Caki2 (cell line): Measurements from ENCODE around the gene PRICKLE2. TPM values are rescaled to one million over a fixed set of nuclear protein-coding genes. Genes with fewer than 3 reads are reported as not detected.

Source experiments
- DNase-seq: peaks from one replicate; pipeline ENCODE4 v3.0.0-alpha.2; 2015; ENCODE audit warnings: low read depth
- in situ Hi-C: cut with HindIII; loops from 2 replicates; pipeline ENCODE4 v1.10.0; 2016; ENCODE audit warnings: low sequenced_read_pairs, low pct_unique_long_range_greater_than_20kb, mixed read lengths
- total RNA-seq: library from RNA; depleted of rRNA; stranded (reverse); fragments of >200 nt; shearing (Covaris generic); gene quantifications from 2 replicates; pipeline ENCODE4 v1.2.3, GENCODE V29; 2014; ENCODE audit warnings: low replicate concordance

PRICKLE2 gene
- total RNA-seq, 1 experiment from 2014 or later, result 0.24 TPM

DNA sequence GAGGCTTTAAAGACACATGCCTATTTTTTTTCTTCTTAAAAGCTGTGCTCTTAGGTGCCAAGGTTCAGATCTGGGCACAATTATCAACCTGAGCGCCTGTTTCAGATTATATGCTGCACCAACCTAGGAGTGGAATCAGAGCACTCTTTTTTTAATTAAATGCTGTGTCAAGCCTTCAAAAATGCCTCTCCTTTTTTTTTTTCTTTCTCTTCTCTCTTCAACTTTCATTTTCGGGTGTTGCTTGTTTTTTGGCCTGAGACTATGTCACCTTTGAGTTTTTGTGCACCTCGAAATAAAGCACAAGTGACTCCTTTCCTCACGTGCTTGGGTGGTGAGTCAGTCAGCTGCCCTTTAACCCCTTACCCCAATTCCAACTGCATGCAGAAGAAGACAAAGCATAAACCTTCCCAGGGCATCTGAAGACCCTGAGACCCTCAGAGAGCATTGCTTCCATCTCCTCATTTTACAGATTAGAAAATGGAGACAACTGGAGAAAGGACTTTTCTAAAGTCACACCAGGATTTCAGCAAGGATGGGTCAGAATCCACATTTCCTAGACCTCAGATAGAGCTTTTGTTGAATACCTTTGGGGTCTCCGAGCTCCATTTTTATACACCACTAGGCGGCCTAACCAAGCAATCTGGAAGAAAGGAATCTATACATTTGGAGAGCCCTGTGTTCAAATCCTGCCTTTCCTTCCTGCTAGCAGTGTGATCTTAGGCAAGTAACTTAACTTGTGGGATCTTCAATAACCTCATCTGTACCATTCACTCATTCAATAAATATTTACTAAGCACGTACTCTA is 631 bp upstream of the PRICKLE2 start:
- DNase-seq, result no peak
- in situ Hi-C loops, result no loop called here

DNA sequence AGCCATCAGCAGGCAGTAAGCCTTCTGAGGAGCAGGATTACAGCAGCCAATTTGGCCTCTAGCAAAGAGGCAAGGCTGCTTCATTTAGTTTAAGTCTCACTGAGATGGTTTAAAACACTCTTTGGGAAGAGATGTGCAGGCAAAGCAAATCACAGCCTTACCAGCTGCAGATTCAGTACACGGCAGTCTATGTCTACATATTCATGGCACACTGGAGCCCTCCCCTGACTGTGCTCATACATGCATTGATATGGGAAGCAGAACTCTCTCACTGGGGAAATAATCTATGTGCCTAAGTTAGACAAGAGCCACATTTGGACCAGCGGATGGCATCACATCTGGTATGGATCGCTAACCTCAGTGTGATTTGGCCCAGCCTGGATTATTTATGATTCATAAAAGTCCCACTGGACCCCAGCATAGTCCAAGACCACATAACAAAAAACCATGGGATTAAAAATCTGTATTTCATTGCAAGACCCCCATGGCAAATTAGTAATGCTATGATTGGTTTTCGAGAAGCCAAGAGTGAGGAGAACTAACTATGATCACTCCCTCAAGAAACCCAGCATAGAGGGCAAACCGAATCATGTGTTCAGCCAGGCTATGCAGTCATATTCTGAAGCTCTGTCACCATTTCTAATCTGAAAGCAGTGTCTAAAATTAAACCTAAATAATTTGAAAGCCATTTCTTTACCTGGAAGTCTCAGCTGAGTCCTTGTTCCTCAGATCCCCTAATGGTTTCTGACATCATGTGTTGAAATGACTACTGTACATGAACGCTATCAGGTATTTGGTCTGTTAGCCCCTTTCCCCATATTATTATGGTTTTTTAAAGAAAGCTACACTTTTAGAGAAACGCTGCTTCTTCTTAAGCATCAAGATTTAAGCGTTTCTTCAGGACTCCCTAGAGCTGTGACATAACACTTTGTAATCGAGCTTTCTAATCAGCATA is 1.2 kb downstream of the PRICKLE2 start:
- no peak for DNase-seq
- in situ Hi-C loops, result no loop called here

DNA sequence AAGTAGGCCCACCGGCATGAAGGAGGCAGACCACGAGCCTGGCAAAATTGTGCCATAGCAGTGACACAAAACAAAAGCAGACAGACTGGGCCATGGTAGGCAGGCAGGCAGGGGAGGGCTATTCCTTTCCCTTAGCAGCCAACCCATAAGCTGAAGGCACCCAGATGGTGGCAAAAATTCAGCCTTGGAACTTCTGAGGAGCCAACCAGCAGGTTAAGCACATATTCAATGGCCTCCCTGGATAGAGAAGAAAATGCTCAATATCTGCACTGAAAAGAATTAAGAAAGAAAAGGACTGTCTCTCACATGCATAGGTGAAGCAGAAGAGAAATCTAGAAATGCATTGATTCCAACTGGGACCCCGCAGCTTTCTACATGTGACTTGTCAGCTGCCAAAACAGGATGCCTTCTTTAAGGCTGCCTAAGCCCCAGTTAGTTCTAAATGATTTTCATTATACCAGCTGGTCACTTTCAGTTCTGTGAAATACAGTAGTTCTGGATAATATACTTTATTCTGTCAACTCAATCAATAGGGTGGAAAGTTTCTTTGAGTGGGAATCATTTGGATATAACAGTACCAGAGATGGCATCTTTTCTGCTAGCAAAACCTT is 2.7 kb downstream of the PRICKLE2 start:
- in situ Hi-C loops, result no loop called here
- no peak for DNase-seq

DNA sequence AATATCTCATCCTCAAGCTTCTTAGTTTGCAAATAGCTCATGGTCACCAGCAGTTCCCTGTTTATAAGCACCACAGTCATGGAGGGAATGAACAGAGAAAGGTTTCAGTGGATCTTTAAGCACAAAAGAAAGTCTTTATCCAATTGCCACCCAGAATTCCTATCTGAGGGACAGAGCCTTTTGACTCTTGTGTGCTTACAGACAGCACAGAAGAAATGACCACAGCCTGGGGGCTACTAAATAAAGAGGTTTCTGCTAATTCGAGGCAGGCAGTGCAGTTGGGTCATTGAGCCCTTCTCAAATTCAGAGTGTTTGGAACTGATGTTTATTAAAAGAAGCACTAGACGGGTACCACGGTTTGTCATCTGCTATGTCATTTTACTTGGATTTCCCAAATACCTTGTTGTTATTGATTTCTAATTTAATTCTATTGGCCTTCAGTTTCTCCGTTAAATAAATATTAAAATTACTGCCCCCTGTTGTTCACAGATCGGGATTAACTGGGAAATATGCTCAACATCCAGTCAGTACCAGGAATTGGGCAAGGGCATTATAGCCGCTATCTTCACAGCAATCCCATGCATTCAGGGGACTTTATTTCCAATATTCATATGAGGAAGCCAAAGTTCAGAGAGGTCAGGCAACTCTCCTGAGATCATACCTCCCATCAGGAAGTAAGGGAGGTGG is 3.6 kb downstream of the PRICKLE2 start:
- in situ Hi-C loops, result no loop called here

DNA sequence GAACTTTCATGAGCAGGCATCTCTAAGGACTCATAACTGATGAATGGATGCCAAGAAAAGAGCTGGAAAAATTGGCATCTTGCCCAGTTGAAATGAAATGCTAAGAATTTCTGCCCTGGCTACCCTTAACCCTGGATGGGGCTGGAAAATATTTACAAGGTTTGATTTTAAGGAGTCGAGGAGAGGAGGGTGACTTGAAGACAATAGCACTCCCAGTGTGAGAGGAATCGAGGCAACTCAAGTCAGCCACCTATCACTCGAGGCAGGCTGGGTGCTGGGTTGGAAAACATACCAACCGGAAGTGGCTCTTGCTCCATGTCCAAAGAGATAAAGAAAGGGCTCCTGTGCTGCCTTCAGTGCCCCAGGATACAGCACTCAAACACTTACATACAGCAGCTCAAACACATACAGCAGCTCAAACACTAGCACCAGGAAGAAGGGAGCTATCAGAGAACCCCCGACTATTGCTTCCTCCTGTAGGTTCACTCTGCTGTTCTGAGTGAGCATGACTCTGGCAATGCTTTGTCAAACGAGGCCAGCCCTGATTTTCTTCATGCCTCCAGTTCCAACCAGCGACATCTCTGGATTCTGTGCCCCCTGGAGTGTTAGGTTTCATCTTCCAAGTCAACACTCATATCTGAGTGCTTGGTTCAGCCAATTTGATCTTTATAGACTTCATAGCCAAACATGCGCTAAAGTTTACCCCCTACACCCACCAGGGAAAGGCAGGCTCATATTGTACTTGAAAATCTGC is 4.9 kb downstream of the PRICKLE2 start:
- DNase-seq, result peak; percentile 24
- in situ Hi-C loops, result no loop called here

More for the DNA sequence above, 3.6 kb downstream of the PRICKLE2 start:
- DNase-seq, result no peak

DNA sequence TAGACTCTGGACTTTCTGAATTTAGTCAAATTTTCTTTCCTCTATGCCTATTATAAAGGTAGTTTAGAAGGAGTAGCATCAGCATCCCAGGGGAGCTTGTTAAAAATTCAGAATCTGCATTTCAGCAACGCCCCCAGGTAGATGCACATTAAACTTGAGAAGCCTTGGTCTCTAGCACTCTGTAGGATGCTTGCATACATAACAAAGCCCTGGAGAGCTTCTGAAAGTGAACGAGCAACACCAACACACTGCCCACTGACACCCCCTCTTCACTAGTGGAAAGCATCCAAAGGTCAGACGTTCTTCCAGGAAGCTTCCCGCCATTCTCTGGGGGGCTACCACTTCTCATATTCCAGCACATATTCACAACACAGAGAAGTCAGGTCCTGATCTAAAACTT is 6.5 kb downstream of the PRICKLE2 start:
- in situ Hi-C loops, result no loop called here
- no peak for DNase-seq

DNA sequence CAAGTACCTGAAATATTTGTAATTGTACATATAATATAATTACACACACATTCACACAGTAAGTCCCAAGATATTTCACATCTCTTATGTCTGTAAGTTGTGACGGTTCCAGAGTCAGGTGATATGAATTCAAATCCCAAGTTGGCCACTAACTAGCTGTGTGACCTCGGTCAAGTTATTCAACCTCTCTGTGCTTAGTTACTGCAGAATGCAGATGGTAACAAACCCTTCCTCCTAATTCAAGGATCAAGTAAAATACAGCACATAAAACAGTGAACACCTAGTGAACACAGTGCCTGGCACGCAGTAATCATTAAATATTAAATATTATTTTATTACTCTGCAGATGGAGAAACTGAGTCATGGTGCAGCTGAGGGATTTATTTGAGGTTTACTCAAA is 6.9 kb downstream of the PRICKLE2 start:
- in situ Hi-C loops, result no loop called here
- no peak for DNase-seq

DNA sequence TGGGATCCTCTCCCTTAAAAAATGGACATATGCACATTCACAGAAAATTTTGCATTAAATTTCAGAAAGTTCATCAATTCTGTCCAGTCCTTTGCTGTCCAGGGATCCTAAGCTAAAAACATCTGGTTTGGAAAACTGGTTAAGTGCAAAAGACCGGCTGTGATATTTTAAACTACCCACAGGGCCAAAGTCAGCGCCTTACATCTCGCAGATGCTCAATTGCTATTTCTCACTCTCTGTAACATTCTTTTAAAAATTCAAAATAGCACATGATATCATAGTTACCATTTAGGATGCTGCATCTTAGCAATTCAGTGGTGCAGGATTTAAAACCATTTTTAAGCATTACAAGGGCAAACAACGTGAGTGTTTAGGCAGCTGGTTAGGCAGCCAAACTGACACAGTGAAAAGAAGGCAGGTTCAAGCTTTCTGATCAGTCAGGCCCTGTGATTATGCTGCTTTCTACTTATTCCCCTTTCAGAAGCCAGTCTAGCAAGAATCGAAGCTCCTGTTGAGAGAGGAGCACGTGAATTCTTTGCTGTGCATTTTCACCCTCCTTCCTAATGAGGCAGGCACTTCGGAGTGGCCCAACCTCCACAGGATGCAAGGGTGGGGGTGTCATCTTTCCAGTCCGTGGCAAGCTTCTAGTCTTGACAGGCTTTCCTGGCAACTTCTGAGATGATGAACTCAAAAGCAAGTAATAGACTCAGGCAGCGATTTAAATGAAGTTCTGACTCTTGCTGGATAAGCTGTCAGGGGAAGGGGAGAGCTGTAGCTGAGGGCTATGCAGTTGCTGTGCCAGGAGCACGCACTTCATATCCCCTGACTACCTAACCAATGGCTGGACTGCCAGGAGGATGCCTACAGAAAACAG is 8.8 kb downstream of the PRICKLE2 start:
- DNase-seq, result no peak
- in situ Hi-C loops, result no loop called here

DNA sequence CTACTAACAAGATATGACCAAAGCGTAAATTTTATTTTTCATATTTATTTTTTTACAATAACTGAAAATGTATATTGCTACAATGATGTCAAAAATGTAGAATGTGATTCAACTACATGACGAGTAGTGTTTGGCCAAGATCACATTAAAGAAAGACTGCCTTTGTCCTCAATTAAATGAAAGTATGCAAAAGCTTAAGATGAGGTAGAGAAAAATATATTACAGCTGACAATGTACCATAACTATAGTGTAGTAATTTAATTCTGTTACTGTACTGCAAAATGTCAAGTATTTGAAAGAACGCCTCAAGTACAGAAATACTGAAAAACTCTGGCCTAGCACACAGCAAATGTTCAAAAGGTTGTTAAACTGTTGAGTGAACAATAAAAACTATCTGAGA is 9.7 kb downstream of the PRICKLE2 start:
- no peak for DNase-seq
- in situ Hi-C loops, result no loop called here

DNA sequence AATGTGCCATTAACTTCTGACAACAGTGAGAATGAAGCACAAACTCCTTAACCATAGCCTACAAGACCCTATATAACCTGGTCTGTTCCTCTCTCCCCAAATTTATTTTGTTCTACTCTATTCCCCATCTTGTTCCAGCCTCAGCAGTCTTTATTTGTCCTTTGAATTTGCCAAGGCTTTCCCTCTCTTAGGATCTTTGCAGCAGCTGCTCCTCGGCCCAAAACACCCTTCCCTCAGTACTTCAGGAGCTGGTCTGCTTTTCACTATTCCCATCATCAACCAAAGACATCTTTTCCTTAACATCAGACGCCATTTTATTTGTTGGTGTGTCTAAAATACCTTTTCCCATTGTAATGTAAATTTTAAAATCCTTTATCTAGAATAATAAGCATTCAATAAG is 10.2 kb downstream of the PRICKLE2 start:
- in situ Hi-C loops, result no loop called here
- no peak for DNase-seq

DNA sequence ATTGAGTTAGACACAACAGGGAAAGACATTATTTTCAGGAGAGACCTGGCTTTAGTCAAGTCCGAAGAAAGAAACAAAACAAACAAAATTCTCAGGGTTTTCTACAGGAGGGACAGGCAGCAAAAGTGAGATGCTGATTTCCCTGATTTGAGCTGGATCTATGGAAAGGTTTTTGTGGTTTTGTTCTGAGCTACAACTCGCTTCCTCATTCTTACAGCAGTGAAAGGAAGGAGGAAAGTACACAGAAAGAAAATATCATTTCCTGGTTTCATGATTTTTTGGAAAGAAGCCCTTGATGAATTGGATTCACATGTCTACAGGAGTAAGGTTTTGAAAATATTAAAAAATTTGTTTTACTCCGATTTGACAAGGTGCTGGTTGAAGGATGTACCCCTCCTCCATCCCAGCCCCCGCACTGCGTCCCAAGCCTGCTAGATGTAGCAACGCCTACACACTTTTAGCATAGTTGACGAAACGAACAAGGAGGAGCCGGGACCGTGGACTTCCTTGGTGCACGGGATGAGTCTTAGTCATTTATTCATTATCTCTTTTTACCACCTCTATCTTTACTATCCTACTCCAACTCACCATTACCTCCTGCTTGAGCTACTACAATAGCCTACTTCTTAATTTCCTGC is 10.8 kb downstream of the PRICKLE2 start:
- in situ Hi-C loops, result no loop called here
- DNase-seq, result no peak

DNA sequence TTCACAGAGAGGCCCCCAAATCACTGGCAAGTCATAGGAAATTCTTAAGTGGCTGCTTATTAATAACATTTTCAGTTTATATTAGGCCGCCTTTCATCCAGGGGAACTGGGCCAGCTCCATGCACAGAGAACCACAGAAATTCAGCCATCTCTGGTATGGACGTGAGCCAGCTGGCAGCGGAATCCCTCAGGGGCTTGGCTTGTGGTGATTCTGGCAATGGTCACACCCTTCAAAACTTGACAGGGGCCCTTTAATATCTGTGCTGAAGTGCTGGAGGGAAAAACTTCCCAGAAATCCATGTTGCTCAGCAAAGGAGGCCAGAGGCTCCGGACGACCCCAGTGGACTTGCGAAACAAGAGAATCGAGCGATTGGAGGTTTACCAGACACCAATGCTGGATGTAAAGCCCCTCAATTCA is 11.3 kb downstream of the PRICKLE2 start:
- in situ Hi-C loops, result no loop called here
- DNase-seq, result no peak

DNA sequence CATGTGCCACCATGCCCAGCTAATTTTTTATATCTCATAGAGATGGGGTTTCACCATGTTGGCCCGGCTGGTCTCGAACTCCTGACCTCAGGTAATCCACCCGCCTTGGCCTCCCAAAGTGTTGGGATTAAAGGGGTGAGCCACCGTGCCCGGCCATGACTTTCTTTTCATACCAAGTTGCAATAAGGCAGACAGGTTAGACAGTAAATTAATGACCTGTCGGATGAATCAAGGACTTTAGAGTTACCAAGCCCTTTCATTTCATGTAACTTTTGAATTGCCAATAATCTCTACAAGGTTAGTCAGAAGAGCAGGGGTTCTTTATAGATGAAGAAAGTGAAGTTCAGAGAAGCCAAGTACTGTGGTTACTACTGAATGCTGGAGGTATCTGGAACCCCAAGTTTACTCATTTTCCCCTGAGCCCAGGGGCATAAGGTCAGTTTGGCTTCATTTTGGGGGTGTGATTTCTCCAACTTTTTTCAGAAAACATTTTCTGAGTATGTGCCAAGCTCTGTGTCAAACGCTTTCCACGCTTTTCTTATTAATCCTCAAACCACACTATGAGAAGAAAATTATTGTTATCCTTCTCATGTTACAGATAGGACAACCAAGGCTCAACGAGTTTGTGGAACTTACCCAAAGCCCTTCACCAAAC is 11.9 kb downstream of the PRICKLE2 start:
- no peak for DNase-seq
- in situ Hi-C loops, result no loop called here

DNA sequence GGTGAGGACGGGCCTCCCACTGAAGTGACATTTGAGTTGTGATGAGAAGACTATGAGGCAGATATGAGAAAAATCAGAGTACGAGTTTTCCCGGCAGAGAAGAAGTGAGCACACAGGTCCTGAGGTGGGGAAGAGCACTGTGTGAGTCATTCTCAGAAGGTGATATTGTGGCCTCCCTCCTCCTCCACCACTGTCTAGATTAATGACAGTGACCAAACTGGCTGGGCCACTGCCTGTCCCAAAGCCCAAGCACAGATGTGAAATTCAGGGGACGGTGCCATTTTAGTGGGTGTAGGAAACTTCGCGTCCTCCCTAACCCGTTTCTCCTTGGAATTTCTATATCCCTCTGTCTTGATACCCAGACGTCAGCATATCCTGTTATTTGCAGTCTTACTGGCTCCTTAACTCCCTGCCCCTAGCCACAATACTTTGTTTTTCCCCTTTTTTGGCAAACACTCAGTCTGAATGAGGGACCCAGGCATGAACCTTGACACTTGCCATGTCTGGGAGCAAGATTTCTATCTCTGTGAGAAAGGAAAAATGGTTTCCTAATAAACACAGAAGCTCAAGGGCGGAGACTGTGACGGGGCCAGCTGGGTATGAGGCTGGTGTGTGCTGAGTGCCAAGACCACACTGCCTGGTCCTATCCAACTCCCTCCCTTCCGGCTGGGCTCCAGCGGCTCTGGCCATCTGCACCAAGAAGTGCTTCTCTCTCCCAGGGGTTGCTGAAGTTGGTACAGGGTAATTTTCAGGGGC is 15.2 kb downstream of the PRICKLE2 start:
- in situ Hi-C loops, result no loop called here
- no peak for DNase-seq

DNA sequence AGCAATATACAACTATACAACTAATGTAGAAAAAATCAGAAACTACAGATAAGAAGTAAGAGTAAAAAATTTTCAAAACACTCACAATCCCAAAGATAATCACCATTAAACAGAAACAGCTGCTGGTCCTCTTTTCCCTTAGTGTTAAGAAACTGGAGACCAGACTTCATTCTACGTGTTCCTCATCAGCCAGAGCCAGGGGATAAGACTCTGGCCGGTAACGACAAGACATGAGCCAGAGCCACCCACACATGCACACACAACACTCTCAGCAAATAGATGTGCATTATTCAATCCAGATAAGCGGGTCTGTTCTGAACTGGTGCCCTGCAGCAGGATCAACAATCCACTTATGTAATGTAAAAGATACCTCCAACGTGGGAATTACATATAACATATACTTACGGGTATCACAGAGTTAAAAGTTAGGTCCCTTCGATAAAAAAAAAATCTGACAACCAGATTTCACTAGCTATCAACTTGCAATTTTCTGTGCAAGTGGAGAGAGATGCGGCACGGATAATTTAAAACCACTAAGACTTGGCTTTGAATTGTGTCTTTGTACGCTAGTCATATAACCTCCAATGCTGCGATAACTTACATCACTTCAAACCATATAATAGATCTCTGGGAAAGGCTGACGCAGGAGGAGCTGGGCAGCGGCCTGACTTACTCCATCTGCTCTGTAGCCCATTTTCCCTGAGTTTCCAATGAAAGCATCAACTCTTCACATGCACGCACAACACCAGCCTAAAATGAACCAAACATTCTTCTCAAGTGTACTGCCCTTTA is 17.8 kb downstream of the PRICKLE2 start:
- in situ Hi-C loops, result no loop called here
- no peak for DNase-seq
